Measurements from ENCODE around the gene PHC1. TPM values are rescaled to one million over a fixed set of nuclear protein-coding genes. Genes with fewer than 3 reads are reported as not detected.
"Not testable (repeated sequence)": the region's sequence is repeated elsewhere in the genome, so short reads cannot be mapped to it uniquely, and the experiment has no call there.

The PHC1 gene
- total and polyA plus RNA-seq, 7 donors, result 2.1 to 46.8 (median 31.0) TPM

- Histone ChIP-seq H3K36me3 (peaks cover 0 to 75% (median 25%) of the 10 kb centered on the region in 4 donors), H3K27me3 (no peaks in the 10 kb centered on the region), H3K9me3 (no peaks in the 10 kb centered on the region), H3K27ac (no peak overlapping the region), H3K4me3 (no peak overlapping the region), H3K4me1 (no peaks in the 10 kb centered on the region)
- intact Hi-C loops (cut with DNase I), result no loop called here
- WGBS, 2 donors, result 96 to 97% methylated on average over 7 of the region's 7 CpGs
- DNase-seq, result no peak
- TF ChIP-seq EP300 (IDR thresholded peaks at IDR 0.05) (no peak), CTCF (IDR thresholded peaks at IDR 0.05) (no peak), POLR2A (IDR thresholded peaks at IDR 0.05) (no peak), POLR2AphosphoS5 (IDR thresholded peaks at IDR 0.05) (no peak)
Measured at GRCh38 chr12:8936735-8937134, 22.4 kb downstream of the PHC1 start.

GRCh38 chr12:8937842-8938442 is 23.6 kb downstream of the PHC1 start:
- H3K4me1 ChIP-seq; H3K27ac ChIP-seq; DNase-seq; H3K9me3 ChIP-seq; intact Hi-C loops (cut with DNase I); H3K4me3 ChIP-seq; H3K27me3 ChIP-seq: not testable (repeated sequence)
- H3K36me3 ChIP-seq, result peaks cover 2 to 78% (median 33%) of the 10 kb centered on the region in 4 donors
- 84 to 94% methylated on average over 3 of the region's 5 CpGs for WGBS, 2 donors

GRCh38 chr12:8941691-8942478 is 27.6 kb downstream of the PHC1 start:
- Histone ChIP-seq H3K4me3 (no peak overlapping the region), H3K36me3 (peaks cover 11 to 79% (median 38%) of the 10 kb centered on the region in 4 donors), H3K27ac (no peak overlapping the region), H3K4me1 (peaks cover 0 to under 1% (median 0%) of the 10 kb centered on the region in 4 donors), H3K9me3 (no peaks in the 10 kb centered on the region), H3K27me3 (no peaks in the 10 kb centered on the region)
- intact Hi-C loops (cut with DNase I), result no loop called here
- no peak for DNase-seq
- TF ChIP-seq EP300 (IDR thresholded peaks at IDR 0.05) (no peak), POLR2AphosphoS5 (IDR thresholded peaks at IDR 0.05) (no peak), CTCF (IDR thresholded peaks at IDR 0.05) (no peak), POLR2A (IDR thresholded peaks at IDR 0.05) (no peak)
- 85 to 86% methylated on average over 5 of the region's 5 CpGs for WGBS, 2 donors

GRCh38 chr12:8943565-8944186 is 29.4 kb downstream of the PHC1 start:
- intact Hi-C loops (cut with DNase I), result no loop called here
- H3K27me3 ChIP-seq, result no peaks in the 10 kb centered on the region
- H3K36me3 ChIP-seq, result peaks cover 11 to 61% (median 31%) of the 10 kb centered on the region in 4 donors

More at GRCh38 chr12:8943565-8944186, 29.4 kb downstream of the PHC1 start:
- WGBS, 2 donors, result 90 to 94% methylated on average over 10 of the region's 10 CpGs
- H3K4me3 ChIP-seq, result no peak overlapping the region
- no peak overlapping the region for H3K27ac ChIP-seq
- H3K9me3 ChIP-seq, result no peaks in the 10 kb centered on the region
- H3K4me1 ChIP-seq, result peaks cover 0 to 18% (median 15%) of the 10 kb centered on the region in 4 donors
- no peak for DNase-seq
- TF ChIP-seq EP300 (IDR thresholded peaks at IDR 0.05) (no peak), POLR2AphosphoS5 (IDR thresholded peaks at IDR 0.05) (no peak), CTCF (IDR thresholded peaks at IDR 0.05) (no peak), POLR2A (IDR thresholded peaks at IDR 0.05) (no peak)

Data from sigmoid colon (tissue), 7 donors.